Loucy (cell line): ENCODE data around the gene CPXM2.

Source experiments
- CTCF ChIP-seq: fragments of 200-600 bp; sonication (generic); conservative IDR thresholded peaks from 2 replicates; pipeline ENCODE4 v1.5.1; 2014; ENCODE audit warnings: mild to moderate bottlenecking, antibody characterized with exemption, low read length
- EZH2phosphoT487 ChIP-seq: fragments of 200-600 bp; IDR thresholded peaks from 2 replicates; pipeline ENCODE4 v1.6.1; 2018; ENCODE audit warnings: antibody characterized with exemption, mild to moderate bottlenecking, moderate library complexity, borderline replicate concordance

GRCh38 chr10:123858907-123859652 lies 32.5 kb downstream of the CPXM2 start:
- TF ChIP-seq CTCF (no peak), EZH2phosphoT487 (no peak)
